H1 (cell line): ENCODE data around the gene APLN. TPM values are rescaled to one million over a fixed set of nuclear protein-coding genes. Genes with fewer than 3 reads are reported as not detected.

Experiments used
- KDM5A ChIP-seq: fragments of 200-600 bp; IDR thresholded peaks from 2 replicates; pipeline ENCODE4 v1.7.1; 2012; ENCODE audit warnings: mild to moderate bottlenecking, low read length, inconsistent platforms, mixed read lengths
- POLR2A ChIP-seq, 2 experiments: IDR thresholded peaks; 1 replicate in 1 of 2; 2 replicates in 1 of 2; pipeline ENCODE4 v1.6.1; 2011; ENCODE audit warnings: low read depth in 2 of 2, low read length in 2 of 2, mild to moderate bottlenecking in 2 of 2; ENCODE audit errors: control extremely low read depth in 1 of 2
- RAD21 ChIP-seq, 2 experiments: IDR thresholded peaks in 1 of 2; conservative IDR thresholded peaks in 1 of 2; 2 replicates each; pipeline ENCODE4 v1.6.1; 2011; ENCODE audit warnings: low read depth in 2 of 2, low read length in 2 of 2, improper control_type of control experiment in 1 of 2, inconsistent platforms in 1 of 2, mild to moderate bottlenecking in 1 of 2, moderate library complexity in 1 of 2
- SAP30 ChIP-seq: fragments of 300-600 bp; sonication (generic); IDR thresholded peaks from 2 replicates; pipeline ENCODE4 v1.7.1; 2012; ENCODE audit warnings: low read length, moderate library complexity, mild to moderate bottlenecking, inconsistent platforms; ENCODE audit not compliant: insufficient read depth, insufficient replicate concordance
- SP2 ChIP-seq: IDR thresholded peaks from 2 replicates; pipeline ENCODE4 v1.6.1; 2012; ENCODE audit warnings: mild to moderate bottlenecking, low read length, inconsistent platforms
- SRF ChIP-seq: IDR thresholded peaks from 2 replicates; pipeline ENCODE4 v1.6.1; 2011; ENCODE audit warnings: mild to moderate bottlenecking, low read depth, low read length, moderate library complexity
- TCF12 ChIP-seq: IDR thresholded peaks from 2 replicates; pipeline ENCODE4 v1.6.1; 2011; ENCODE audit warnings: low read depth, mild to moderate bottlenecking, low read length
- polyA plus RNA-seq, 7 experiments: library from polyadenylated mRNA; depleted of rRNA in 3 of 7; stranded (reverse) in 5 of 7; unstranded in 2 of 7; fragments of >200 nt in 5 of 7; fragments of 200-250 nt in 2 of 7; gene quantifications; 1 replicate in 5 of 7; 2 replicates in 1 of 7; 4 replicates in 1 of 7; pipeline versions ENCODE4 v1.2.1 to v1.2.3, GENCODE V29; 2011 to 2013; ENCODE audit warnings: missing spikeins in 2 of 7, mixed read lengths in 2 of 7
- total RNA-seq: library from RNA; stranded (reverse); fragmentation: NEBNext Ultra II Directional; extraction: Animal tissue kit (Norgen Biotek cat#: 25700); gene quantifications from 2 replicates; pipeline ENCODE4 v1.2.1, GENCODE V29; 2021

APLN gene
- total and polyA plus RNA-seq, 2 of the 8 experiments (the other 6 are each of a cell fraction or from before 2014, with no cell fraction given), result 1.1 to 1.8 TPM

DNA sequence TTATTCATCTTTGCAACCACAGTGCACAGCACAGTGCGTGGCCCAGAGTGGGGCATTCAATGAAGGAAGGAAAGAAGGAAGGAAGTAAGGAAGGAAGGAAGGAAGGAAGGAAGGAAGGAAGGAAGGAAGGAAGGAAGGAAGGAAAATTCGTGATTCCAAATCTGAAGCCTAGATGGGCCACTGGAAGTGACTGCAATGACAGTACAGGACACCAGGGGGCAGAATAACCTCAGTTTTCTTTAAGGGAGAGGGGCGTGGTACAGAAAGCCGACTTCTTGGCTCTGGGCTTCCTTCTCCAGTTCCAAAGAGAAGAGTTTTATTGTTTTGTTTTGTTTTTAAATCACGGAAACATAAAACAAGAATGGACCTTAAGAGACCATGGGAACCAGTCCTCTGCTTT lies 47.8 kb downstream of the APLN start (continued):
- TF ChIP-seq SAP30 (no peak), KDM5A (no peak), TCF12 (no peak), POLR2A (IDR thresholded peaks at IDR 0.05; ENCODE audit: control extremely low read depth in 1 of 2, low read depth in 2 of 2, low read length in 2 of 2) (no peak), SRF (no peak), RAD21 (IDR thresholded peaks at IDR 0.05 in 1 of 2, conservative IDR thresholded peaks at IDR 0.05 in 1 of 2; ENCODE audit: low read depth in 2 of 2, low read length in 2 of 2) (peak; percentile 78 to 85), SP2 (no peak)
